Loucy (cell line): Measurements from ENCODE around the gene MICU1.

Experiments used
- H2AFZ ChIP-seq: fragments of 200-600 bp; sonication (generic); 2 replicates; pipeline ENCODE4 v1.6.0; 2016; ENCODE audit warnings: antibody characterized with exemption, mild to moderate bottlenecking, low read length, moderate library complexity
- H3F3A ChIP-seq: fragments of 200-600 bp; 2 replicates; pipeline ENCODE4 v1.6.0; 2016; ENCODE audit warnings: antibody characterized with exemption, low read depth, mild to moderate bottlenecking
- H3K27me3 ChIP-seq: fragments of 200-600 bp; sonication (generic); 2 replicates; pipeline ENCODE4 v1.6.1; 2014; ENCODE audit warnings: low read length, mild to moderate bottlenecking; ENCODE audit not compliant: insufficient read depth, poor library complexity, severe bottlenecking
- H3K36me3 ChIP-seq: fragments of 200-600 bp; sonication (generic); 2 replicates; pipeline ENCODE4 v1.6.1; 2016; ENCODE audit warnings: low read length; ENCODE audit not compliant: insufficient read depth
- H3K4me1 ChIP-seq: fragments of 200-600 bp; sonication (generic); 2 replicates; pipeline ENCODE4 v1.5.1; 2014; ENCODE audit warnings: low read length, mild to moderate bottlenecking; ENCODE audit not compliant: insufficient read depth, poor library complexity, severe bottlenecking
- H3K4me2 ChIP-seq: fragments of 200-600 bp; sonication (generic); 2 replicates; pipeline ENCODE4 v1.6.0; 2014; ENCODE audit warnings: antibody characterized with exemption, low read length, low read depth, mild to moderate bottlenecking; ENCODE audit not compliant: poor library complexity, severe bottlenecking
- H3K4me3 ChIP-seq: fragments of 200-600 bp; sonication (generic); 2 replicates; pipeline ENCODE4 v1.5.1; 2014; ENCODE audit warnings: low read length, mild to moderate bottlenecking, mixed read lengths; ENCODE audit not compliant: poor library complexity, severe bottlenecking
- H3K79me2 ChIP-seq: fragments of 200-600 bp; sonication (generic); 2 replicates; pipeline ENCODE4 v1.6.1; 2014; ENCODE audit warnings: low read length; ENCODE audit not compliant: insufficient read depth
- H3K9ac ChIP-seq: fragments of 200-600 bp; sonication (generic); 2 replicates; pipeline ENCODE4 v1.6.0; 2014; ENCODE audit warnings: mild to moderate bottlenecking, low read depth, low read length, moderate library complexity; ENCODE audit not compliant: poor library complexity, severe bottlenecking
- H3K9me2 ChIP-seq: fragments of 200-600 bp; sonication (generic); replicated peaks from 2 replicates; pipeline ENCODE4 v1.6.1; 2016; ENCODE audit warnings: low read depth, low read length, mixed read lengths
- H3K9me3 ChIP-seq: fragments of 200-600 bp; sonication (generic); 2 replicates; pipeline ENCODE4 v1.6.1; 2014; ENCODE audit warnings: mild to moderate bottlenecking, antibody characterized with exemption, low read length, low read depth; ENCODE audit not compliant: insufficient read depth
- H4K20me1 ChIP-seq: fragments of 200-600 bp; sonication (generic); 2 replicates; pipeline ENCODE4 v1.6.0; 2014; ENCODE audit warnings: antibody characterized with exemption, low read length, mild to moderate bottlenecking; ENCODE audit not compliant: insufficient read depth, poor library complexity, severe bottlenecking
- CTCF ChIP-seq: fragments of 200-600 bp; sonication (generic); conservative IDR thresholded peaks from 2 replicates; pipeline ENCODE4 v1.5.1; 2014; ENCODE audit warnings: mild to moderate bottlenecking, antibody characterized with exemption, low read length
- EZH2phosphoT487 ChIP-seq: fragments of 200-600 bp; IDR thresholded peaks from 2 replicates; pipeline ENCODE4 v1.6.1; 2018; ENCODE audit warnings: antibody characterized with exemption, mild to moderate bottlenecking, moderate library complexity, borderline replicate concordance

MICU1 gene

GRCh38 chr10:72593963-72594362 is 31.9 kb downstream of the MICU1 start:
- H3K9me2 ChIP-seq: no peaks in the 10 kb centered on the region

GRCh38 chr10:72588266-72588665 is 37.6 kb downstream of the MICU1 start:
- no peak overlapping the region for H3K4me2 ChIP-seq
- no peaks in the 10 kb centered on the region for H3K9me3 ChIP-seq
- no peaks in the 10 kb centered on the region for H3K27me3 ChIP-seq
- no peak overlapping the region for H3K4me3 ChIP-seq
- H2AFZ ChIP-seq: no peak overlapping the region
- H3K4me1 ChIP-seq: no peaks in the 10 kb centered on the region
- TF ChIP-seq CTCF (no peak), EZH2phosphoT487 (no peak)
- H3K9ac ChIP-seq: no peak overlapping the region
- H3F3A ChIP-seq: no peaks in the 10 kb centered on the region
- H4K20me1 ChIP-seq: peaks cover 3% of the 10 kb centered on the region
- H3K36me3 ChIP-seq: no peaks in the 10 kb centered on the region
- H3K9me2 ChIP-seq: no peaks in the 10 kb centered on the region
- H3K79me2 ChIP-seq: peaks cover 13% of the 10 kb centered on the region; the same call in 1 of the 2 replicates

More at GRCh38 chr10:72593963-72594362, 31.9 kb downstream of the MICU1 start:
- Histone ChIP-seq H3K79me2 (peaks cover 11% of the 10 kb centered on the region; the same call in 1 of the 2 replicates), H4K20me1 (peaks cover 3% of the 10 kb centered on the region), H3K27me3 (no peaks in the 10 kb centered on the region), H3F3A (no peaks in the 10 kb centered on the region), H3K9ac (no peak overlapping the region), H3K4me3 (no peak overlapping the region), H3K4me2 (no peak overlapping the region), H3K4me1 (no peaks in the 10 kb centered on the region), H3K9me3 (no peaks in the 10 kb centered on the region), H2AFZ (no peak overlapping the region), H3K36me3 (no peaks in the 10 kb centered on the region)
- TF ChIP-seq EZH2phosphoT487 (no peak), CTCF (no peak)

GRCh38 chr10:72587568-72587967 is 38.3 kb downstream of the MICU1 start:
- no peaks in the 10 kb centered on the region for H3K27me3 ChIP-seq
- H2AFZ ChIP-seq: no peak overlapping the region
- peaks cover 3% of the 10 kb centered on the region for H4K20me1 ChIP-seq
- no peaks in the 10 kb centered on the region for H3K9me2 ChIP-seq
- H3K4me1 ChIP-seq: no peaks in the 10 kb centered on the region
- H3K36me3 ChIP-seq: no peaks in the 10 kb centered on the region
- H3K4me3 ChIP-seq: no peak overlapping the region
- H3K4me2 ChIP-seq: no peak overlapping the region
- no peaks in the 10 kb centered on the region for H3F3A ChIP-seq
- peaks cover 9% of the 10 kb centered on the region; the same call in 1 of the 2 replicates for H3K79me2 ChIP-seq
- no peak overlapping the region for H3K9ac ChIP-seq
- H3K9me3 ChIP-seq: no peaks in the 10 kb centered on the region
- no peak for TF ChIP-seq CTCF
